ENCODE results near the gene JAK1. TPM values are rescaled to one million over a fixed set of nuclear protein-coding genes. Genes with fewer than 3 reads are reported as not detected.

Gene JAK1
- total and polyA plus RNA-seq, 2 of the 8 experiments (the other 6 are each of a cell fraction or from before 2014, with no cell fraction given) = 7.8 to 24.5 TPM

DNA sequence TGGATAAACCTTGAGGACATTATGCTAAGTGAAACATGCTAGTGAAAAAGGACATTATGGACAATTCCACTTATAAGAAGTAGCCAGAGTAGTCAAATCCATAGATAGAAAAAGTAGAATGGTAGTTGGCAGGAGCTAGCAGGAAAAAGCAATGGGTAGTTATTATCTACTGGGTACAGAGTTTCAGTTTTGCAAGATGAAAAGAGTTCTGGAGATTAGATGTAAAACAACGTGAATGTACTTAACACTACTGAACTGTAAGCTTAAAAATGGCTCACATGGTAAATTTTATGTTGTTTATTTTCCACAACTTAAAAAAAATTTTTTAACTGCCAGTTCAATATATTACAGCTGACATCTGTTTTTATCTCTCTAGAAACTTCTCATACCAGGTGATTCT, 19.4 kb downstream of the JAK1 start:
- H4K8ac ChIP-seq (ENCODE audit: extremely low read depth, insufficient read depth, low read length) = no peak overlapping the region
- no peak overlapping the region for H3K4ac ChIP-seq (replicated peaks; ENCODE audit: insufficient read length, low read depth, low read length)
- no peaks in the 10 kb centered on the region for H3K36me3 ChIP-seq (ENCODE audit: control insufficient read depth in 2 of 4, insufficient read depth in 4 of 4, low read length in 3 of 4)
- no peak overlapping the region for H3K23ac ChIP-seq (ENCODE audit: insufficient read length)
- no peak overlapping the region for H2BK120ac ChIP-seq (replicated peaks; ENCODE audit: low read depth, low read length)
- no peak overlapping the region for H2AFZ ChIP-seq (ENCODE audit: low read length)
- H3K4me3 ChIP-seq (ENCODE audit: extremely low read depth in 1 of 4, insufficient read depth in 2 of 4, low read depth in 3 of 4, low read length in 4 of 4) = no peak overlapping the region
- 9% methylated on average over 1 of the region's 1 CpG; no CpG with 5 or more reads in 1 of the 2 experiments for WGBS, 2 experiments (ENCODE audit: extremely low coverage in 1 of 2, insufficient coverage in 1 of 2, insufficient read length in 1 of 2, insufficient replicate concordance in 2 of 2, low coverage in 1 of 2, low lambda C conversion rate in 2 of 2, missing lambda C conversion rate in 1 of 2)
- no peak overlapping the region for H2BK12ac ChIP-seq (ENCODE audit: low read depth, low read length)
- H2AK5ac ChIP-seq (ENCODE audit: low read depth, low read length) = no peak overlapping the region
- H3K56ac ChIP-seq (replicated peaks; ENCODE audit: insufficient read length, low read depth, low read length) = no peak overlapping the region
- no peak overlapping the region for H3K18ac ChIP-seq (ENCODE audit: extremely low read depth, low read length)
- H3K23me2 ChIP-seq (ENCODE audit: low read depth, low read length) = no peaks in the 10 kb centered on the region
- H3K4me1 ChIP-seq (replicated peaks in 1 of 4; ENCODE audit: control insufficient read depth in 3 of 4, insufficient read depth in 4 of 4, low read length in 3 of 4) = no peaks in the 10 kb centered on the region
- no peak overlapping the region for H3K9ac ChIP-seq (replicated peaks in 1 of 4; ENCODE audit: extremely low read depth in 1 of 4, low read depth in 3 of 4, low read length in 3 of 4)
- DNase-seq (ENCODE audit: low read depth in 1 of 2, low spot score in 2 of 2) = no peak
- peaks cover 0 to 10% of the 10 kb centered on the region in 2 experiments; a peak in 2 of 4 replicates for H3K79me2 ChIP-seq (ENCODE audit: control insufficient read depth in 1 of 2, insufficient read depth in 2 of 2, low read length in 2 of 2)
- no peaks in the 10 kb centered on the region for H3K9me3 ChIP-seq (ENCODE audit: insufficient read depth in 2 of 2, low read depth in 1 of 2, low read length in 1 of 2)
- no peaks in the 10 kb centered on the region for H3K27me3 ChIP-seq (replicated peaks in 1 of 4; ENCODE audit: control insufficient read depth in 3 of 4, extremely low read depth in 1 of 4, insufficient read depth in 3 of 4, low read length in 3 of 4)
- no peak overlapping the region for H3K4me2 ChIP-seq (ENCODE audit: insufficient read depth in 1 of 2, low read depth in 2 of 2, low read length in 2 of 2)
- no peak overlapping the region for H2BK5ac ChIP-seq (ENCODE audit: low read depth, low read length)
- no peak overlapping the region for H2BK20ac ChIP-seq (ENCODE audit: low read length)
- H3K27ac ChIP-seq (ENCODE audit: low read depth, low read length) = no peak overlapping the region
- peaks cover 2% of the 10 kb centered on the region; the same call in 1 of the 2 replicates for H3K79me1 ChIP-seq (ENCODE audit: low read depth, low read length)
- no peak overlapping the region for H4K91ac ChIP-seq (replicated peaks; ENCODE audit: insufficient read length, low read length)
- ChIA-PET POLR2A (ENCODE audit: partially characterized antibody) (no interaction called here), CTCF (ENCODE audit: partially characterized antibody) (no interaction called here)
- H4K20me1 ChIP-seq (replicated peaks in 1 of 2; ENCODE audit: control insufficient read depth in 1 of 2, insufficient read depth in 2 of 2, low read length in 2 of 2) = no peaks in the 10 kb centered on the region
- H2BK15ac ChIP-seq (ENCODE audit: low read length) = no peak overlapping the region
- FAIRE-seq = no peak
- H4K5ac ChIP-seq (ENCODE audit: insufficient read length, low read depth, low read length) = no peak overlapping the region
- no peak overlapping the region for H3K14ac ChIP-seq (ENCODE audit: insufficient read length)
- TF ChIP-seq, protein P1, sequence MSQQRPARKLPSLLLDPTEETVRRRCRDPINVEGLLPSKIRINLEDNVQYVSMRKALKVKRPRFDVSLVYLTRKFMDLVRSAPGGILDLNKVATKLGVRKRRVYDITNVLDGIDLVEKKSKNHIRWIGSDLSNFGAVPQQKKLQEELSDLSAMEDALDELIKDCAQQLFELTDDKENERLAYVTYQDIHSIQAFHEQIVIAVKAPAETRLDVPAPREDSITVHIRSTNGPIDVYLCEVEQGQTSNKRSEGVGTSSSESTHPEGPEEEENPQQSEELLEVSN (IDR thresholded peaks at IDR 0.05) = no peak
- TF ChIP-seq TCF12 (IDR thresholded peaks at IDR 0.05; ENCODE audit: low read depth, low read length) (no peak), JUN (IDR thresholded peaks at IDR 0.05; ENCODE audit: low read depth, low read length) (no peak), RXRA (IDR thresholded peaks at IDR 0.05; ENCODE audit: insufficient read depth, low read depth, low read length) (no peak), TAF1 (IDR thresholded peaks at IDR 0.05; ENCODE audit: low read depth, low read length) (no peak), CHD1 (IDR thresholded peaks at IDR 0.05; ENCODE audit: low read depth, low read length) (no peak), KDM4A (IDR thresholded peaks at IDR 0.05; ENCODE audit: low read depth, low read length, severe bottlenecking) (no peak), GABPA (IDR thresholded peaks at IDR 0.05; ENCODE audit: borderline replicate concordance, insufficient read depth, low read length) (no peak), POLR2AphosphoS5 (IDR thresholded peaks at IDR 0.05; ENCODE audit: low read depth, low read length) (no peak), TAF7 (optimal IDR thresholded peaks at IDR 0.05; ENCODE audit: borderline replicate concordance, low read depth, low read length) (no peak), ZNF274 (IDR thresholded peaks at IDR 0.05; ENCODE audit: borderline replicate concordance, extremely low read depth, low read length) (no peak), KDM1A (IDR thresholded peaks at IDR 0.05; ENCODE audit: borderline replicate concordance, low read length) (no peak), HDAC6 (IDR thresholded peaks at IDR 0.05; ENCODE audit: low read depth, low read length) (no peak)
- TF ChIP-seq, protein P2, sequence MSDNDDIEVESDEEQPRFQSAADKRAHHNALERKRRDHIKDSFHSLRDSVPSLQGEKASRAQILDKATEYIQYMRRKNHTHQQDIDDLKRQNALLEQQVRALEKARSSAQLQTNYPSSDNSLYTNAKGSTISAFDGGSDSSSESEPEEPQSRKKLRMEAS (IDR thresholded peaks at IDR 0.05) = no peak

Measured in H1 (cell line).